NCI-H1048 (cell line): ENCODE measurements around the gene PDGFA.

Experiments used
- DNase-seq: peaks from one replicate; lab custom pipeline; 2025; lab: John Stamatoyannopoulos, UW

Gene PDGFA

GRCh38 chr7:472640-472957, 47.0 kb downstream of the PDGFA start:
- DNase-seq, result no peak

- no peak for DNase-seq
These were observed 47.6 kb downstream of the PDGFA start for GRCh38 chr7:471866-472639.

GRCh38 chr7:471191-471865, 48.3 kb downstream of the PDGFA start:
- no peak for DNase-seq

GRCh38 chr7:469563-469961, 50.1 kb downstream of the PDGFA start:
- DNase-seq, result no peak

- no peak for DNase-seq
These were observed 50.7 kb downstream of the PDGFA start for GRCh38 chr7:468681-469562.

GRCh38 chr7:467856-468545, 51.6 kb downstream of the PDGFA start:
- no peak for DNase-seq

- no peak for DNase-seq
These were observed 52.2 kb downstream of the PDGFA start for GRCh38 chr7:467393-467828.

- no peak for DNase-seq
These were observed 53.0 kb downstream of the PDGFA start for GRCh38 chr7:466465-467191.

GRCh38 chr7:465710-466400, 53.8 kb downstream of the PDGFA start:
- DNase-seq, result no peak

GRCh38 chr7:464454-465401, 54.9 kb downstream of the PDGFA start:
- no peak for DNase-seq

GRCh38 chr7:463817-464453, 55.7 kb downstream of the PDGFA start:
- no peak for DNase-seq

- DNase-seq, result no peak
These were observed 56.3 kb downstream of the PDGFA start for GRCh38 chr7:463362-463781.

GRCh38 chr7:462173-463103, 57.2 kb downstream of the PDGFA start:
- DNase-seq, result no peak

GRCh38 chr7:461453-462172, 58.0 kb downstream of the PDGFA start:
- no peak for DNase-seq

GRCh38 chr7:461117-461452, 58.6 kb downstream of the PDGFA start:
- no peak for DNase-seq

- no peak for DNase-seq
These were observed 59.1 kb downstream of the PDGFA start for GRCh38 chr7:460374-461116.
